Omental fat pad (tissue), 4 donors: ENCODE data around the gene RAB40C. TPM values are rescaled to one million over a fixed set of nuclear protein-coding genes. Genes with fewer than 3 reads are reported as not detected.
A peak's percentile ranks its signal among the peaks of the same experiment; 100 is the strongest.

Experiments
- ATAC-seq: fragments of 150-250 bp; one replicate; pipeline ENCODE4 v1.9.1; 2016; ENCODE audit warnings: mild to moderate bottlenecking, moderate library complexity; ENCODE audit not compliant: low FRiP score
- DNase-seq: peaks from one replicate; pipeline ENCODE4 v3.0.0-alpha.2; 2019; ENCODE audit warnings: low spot score
- total RNA-seq, 4 donors: library from RNA; depleted of rRNA; stranded (reverse); fragments of >200 nt; gene quantifications; one replicate each; pipeline ENCODE4 v1.1.0, GENCODE V29; 2016
- TF ChIP-seq, protein P1 (sequence below), 3 donors: fragments of 450-650 bp; IDR thresholded peaks; one replicate each; pipeline ENCODE4 v1.5.1; 2016 to 2017; ENCODE audit warnings: antibody characterized with exemption in 3 of 3, mild to moderate bottlenecking in 3 of 3, moderate library complexity in 2 of 3

Gene RAB40C
- total RNA-seq, 4 donors from 2014 or later = 11.6 to 20.6 (median 14.8) TPM

DNA sequence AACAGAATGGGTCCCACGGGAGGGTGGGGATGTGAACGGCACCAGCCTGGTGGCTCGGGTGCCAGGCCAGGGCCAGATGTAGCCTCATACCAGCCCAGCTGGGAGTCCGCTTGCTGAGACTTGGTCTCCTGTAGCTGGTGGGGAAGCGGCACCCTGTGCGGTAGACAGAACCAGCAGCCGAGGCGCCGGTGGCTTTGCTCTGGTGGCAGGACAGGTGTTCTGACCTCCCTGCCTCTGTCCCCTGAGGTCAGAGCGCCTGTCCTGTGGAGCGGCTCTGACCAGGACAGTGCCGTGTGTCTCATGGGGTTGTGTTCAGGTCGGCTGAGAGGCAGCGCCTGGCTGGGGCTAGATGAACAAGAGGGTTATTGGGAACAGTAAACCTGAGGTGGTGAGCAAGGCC is 20.1 kb downstream of the RAB40C start:
- TF ChIP-seq, protein P1, sequence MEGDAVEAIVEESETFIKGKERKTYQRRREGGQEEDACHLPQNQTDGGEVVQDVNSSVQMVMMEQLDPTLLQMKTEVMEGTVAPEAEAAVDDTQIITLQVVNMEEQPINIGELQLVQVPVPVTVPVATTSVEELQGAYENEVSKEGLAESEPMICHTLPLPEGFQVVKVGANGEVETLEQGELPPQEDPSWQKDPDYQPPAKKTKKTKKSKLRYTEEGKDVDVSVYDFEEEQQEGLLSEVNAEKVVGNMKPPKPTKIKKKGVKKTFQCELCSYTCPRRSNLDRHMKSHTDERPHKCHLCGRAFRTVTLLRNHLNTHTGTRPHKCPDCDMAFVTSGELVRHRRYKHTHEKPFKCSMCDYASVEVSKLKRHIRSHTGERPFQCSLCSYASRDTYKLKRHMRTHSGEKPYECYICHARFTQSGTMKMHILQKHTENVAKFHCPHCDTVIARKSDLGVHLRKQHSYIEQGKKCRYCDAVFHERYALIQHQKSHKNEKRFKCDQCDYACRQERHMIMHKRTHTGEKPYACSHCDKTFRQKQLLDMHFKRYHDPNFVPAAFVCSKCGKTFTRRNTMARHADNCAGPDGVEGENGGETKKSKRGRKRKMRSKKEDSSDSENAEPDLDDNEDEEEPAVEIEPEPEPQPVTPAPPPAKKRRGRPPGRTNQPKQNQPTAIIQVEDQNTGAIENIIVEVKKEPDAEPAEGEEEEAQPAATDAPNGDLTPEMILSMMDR (IDR thresholded peaks at IDR 0.05) = no peak
- DNase-seq (no peak), ATAC-seq (no peak)

DNA sequence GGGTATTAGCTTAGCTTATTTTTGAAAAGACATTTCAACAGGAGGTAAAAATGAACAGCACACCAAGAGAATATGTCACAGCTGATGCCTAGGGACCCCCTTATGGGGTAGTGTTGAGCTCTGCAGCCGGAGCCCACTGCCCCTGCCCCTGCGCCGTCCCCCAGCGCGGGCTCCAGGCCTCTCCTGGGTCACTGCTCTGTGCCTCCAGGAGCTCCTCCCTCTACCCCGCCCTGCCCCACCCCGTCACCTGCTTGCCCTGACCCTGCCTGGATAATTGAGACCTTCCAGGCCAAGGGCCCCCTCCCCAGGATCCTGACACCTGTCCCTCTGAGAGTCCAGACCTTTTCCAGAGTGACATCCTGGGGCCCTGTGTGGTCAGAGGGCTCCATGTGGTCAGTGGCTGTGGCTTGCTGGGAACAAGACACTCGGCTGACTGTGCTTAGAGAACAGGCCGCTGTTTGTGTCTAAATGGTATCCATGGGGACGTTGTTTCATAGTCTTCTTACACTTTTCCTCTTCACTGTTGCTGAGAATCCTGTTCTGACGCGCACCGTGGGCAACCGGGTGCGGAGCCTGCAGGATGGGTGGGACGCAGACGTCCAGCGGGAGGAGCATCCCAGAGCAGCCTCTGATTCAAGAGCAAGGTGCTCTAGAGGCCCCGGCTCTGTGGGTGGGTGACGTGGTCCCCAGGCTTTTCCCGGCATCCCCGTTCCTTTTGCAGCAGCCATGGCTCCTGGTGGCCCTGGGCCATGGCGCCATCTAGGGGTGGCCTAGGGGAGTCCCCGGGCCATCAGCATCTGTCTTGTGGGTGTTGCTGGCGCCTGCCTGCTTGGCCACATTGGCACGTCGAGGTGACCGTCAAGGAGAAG is 20.9 kb downstream of the RAB40C start:
- TF ChIP-seq, protein P1 (IDR thresholded peaks at IDR 0.05) = no peak
- ATAC-seq (peak; percentile 19), DNase-seq (no peak)

DNA sequence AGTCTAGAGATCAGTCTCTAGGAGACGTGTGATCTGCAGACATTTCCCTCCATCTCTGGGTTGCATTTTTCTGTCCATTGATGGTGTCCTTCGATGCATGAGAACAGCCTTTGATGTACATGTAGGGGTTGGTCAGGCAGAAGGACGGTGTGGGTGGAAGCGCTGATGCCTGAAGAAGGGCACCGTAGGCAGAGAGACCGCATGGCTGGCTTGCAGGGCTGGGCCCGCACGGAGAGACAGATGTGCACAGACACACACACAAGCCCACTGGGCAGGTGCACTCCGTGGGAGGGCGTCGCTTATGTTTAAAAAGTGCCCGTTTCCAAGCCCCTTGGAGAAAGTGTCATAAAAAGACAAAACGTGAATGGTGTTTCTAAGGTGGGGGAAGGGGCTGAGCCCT is 25.3 kb downstream of the RAB40C start:
- DNase-seq = no peak
- no peak for ATAC-seq
- TF ChIP-seq, protein P1 (IDR thresholded peaks at IDR 0.05) = no peak

DNA sequence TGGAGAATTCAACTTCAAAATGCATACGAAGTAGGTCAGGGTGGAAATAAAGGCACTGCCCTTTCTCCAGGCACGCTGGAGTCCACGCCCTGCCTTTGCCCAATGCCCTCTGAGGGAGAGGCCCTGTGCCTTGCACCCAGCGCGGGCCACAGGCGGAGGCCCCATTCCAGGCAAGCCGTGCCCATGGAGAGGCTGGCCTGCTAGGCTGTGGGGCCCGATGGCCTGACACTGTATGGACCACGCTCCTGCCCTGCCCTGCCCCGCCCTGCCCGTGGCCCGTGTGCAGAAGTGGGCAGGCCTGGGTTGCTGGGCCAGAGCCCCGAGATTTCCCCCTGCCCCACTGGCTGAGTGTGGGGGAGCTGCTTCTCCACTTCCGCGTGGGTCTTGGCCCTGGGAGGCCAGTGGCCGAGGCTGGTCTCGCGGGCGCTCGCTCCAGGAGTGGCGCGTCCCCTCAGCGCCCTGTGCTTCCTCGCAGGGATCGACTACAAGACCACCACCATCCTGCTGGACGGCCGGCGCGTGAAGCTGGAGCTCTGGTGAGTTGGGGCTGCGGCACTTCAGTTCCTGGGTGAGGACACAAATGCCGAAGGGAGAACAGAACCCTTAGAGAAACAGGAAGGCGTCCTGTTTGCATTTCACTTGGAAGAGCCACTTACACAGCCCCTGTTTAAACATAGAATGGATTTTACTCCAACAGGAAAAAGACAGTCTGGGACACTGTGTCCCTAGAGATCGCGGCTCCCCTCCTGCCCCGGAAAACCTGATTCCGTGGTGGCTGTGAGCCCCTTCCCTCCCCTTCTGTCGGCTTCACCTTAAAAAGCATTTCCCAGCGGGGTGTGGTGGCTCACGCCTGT is 27.1 kb downstream of the RAB40C start:
- DNase-seq (no peak), ATAC-seq (no peak)
- TF ChIP-seq, protein P1 (IDR thresholded peaks at IDR 0.05) = no peak

DNA sequence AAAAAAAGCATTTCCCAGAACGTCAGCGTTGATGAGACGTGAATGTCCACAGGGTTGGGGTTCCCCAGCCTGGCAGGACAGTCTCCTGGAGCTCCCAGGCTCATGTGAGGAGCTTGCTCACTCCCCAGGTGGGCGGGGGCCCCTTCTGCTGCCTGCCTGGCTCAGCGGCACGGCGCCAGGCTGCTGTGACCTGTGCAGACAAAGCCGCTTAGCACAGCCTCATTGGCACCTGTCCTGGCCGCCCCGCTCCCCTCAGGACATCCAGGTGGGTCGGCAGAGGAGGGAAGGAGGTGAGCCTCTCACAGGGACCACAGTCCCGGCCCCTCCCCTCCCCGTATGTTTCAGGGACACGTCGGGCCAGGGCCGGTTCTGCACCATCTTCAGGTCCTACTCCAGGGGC is 28.0 kb downstream of the RAB40C start:
- no peak for DNase-seq
- ATAC-seq = no peak
- TF ChIP-seq, protein P1 (IDR thresholded peaks at IDR 0.05) = no peak

DNA sequence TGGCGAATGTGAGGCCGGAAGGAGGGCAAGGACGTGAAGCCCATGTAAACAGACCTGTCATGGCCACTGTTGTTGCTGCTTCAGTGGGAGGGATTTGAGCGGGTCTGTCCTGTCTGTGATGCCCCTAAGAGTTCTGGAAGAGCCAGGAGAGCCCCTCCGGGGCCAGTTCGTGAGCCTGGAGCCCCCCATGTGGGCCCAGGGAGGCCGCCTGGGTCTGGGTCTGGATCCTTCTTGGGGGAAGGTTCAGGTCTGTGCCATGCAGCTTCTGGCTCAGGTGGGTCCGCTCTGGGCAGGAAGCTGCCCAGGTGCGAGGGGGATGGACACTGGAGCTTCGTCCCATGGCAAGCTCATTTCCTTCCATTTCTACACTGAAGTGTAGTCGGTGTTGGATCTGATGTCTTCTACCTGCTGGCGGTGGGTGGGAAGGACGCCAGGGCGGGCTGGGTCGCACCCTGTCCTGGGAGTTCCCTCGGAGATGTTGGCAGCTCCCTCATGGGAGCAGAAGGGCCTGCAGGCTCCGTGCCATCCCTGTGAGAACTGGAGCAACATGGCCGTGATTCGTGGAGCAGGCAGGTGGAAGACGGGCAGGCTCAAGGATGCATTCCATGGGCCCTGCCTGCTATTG is 29.7 kb downstream of the RAB40C start:
- TF ChIP-seq, protein P1 (IDR thresholded peaks at IDR 0.05) = no peak
- ATAC-seq (no peak), DNase-seq (no peak)
